Stimulated activated CD4-positive, alpha-beta T cell treated with anti-CD3 and anti-CD28 coated beads, Interleukin-15, amount 100 ng/mL, for 48 hours (primary cell): ENCODE data around the gene MEGF11.

Experiments
- DNase-seq, 2 donors: peaks; one replicate each; pipeline ENCODE4 v3.0.0-alpha.2; 2020; ENCODE audit warnings: low read depth in 2 of 2

Gene MEGF11

GRCh38 chr15:66253418-66254088 is at the start of gene MEGF11:
Gene MEGF11, minus strand, starts transcription at chr15:66253750. Its CDS starts 125,347 bp downstream, at chr15:66128403.
- DNase-seq, result no peak

- DNase-seq, result no peak
Observed at GRCh38 chr15:66302489-66303278, 49.1 kb upstream of the MEGF11 start.

- DNase-seq, result no peak
Observed at GRCh38 chr15:66298803-66299251, 45.3 kb upstream of the MEGF11 start.

- no peak for DNase-seq
Observed at GRCh38 chr15:66296186-66296585, 42.6 kb upstream of the MEGF11 start.

GRCh38 chr15:66294932-66295235 is 41.3 kb upstream of the MEGF11 start:
- no peak for DNase-seq

- no peak for DNase-seq
Observed at GRCh38 chr15:66294157-66294931, 40.8 kb upstream of the MEGF11 start.

- peak; percentile 34 to 49 for DNase-seq
Observed at GRCh38 chr15:66293419-66294156, 40.0 kb upstream of the MEGF11 start, which contains the start of gene DIS3L. Gene DIS3L, plus strand, starts transcription at chr15:66293568. Its CDS starts 29 bp downstream, at chr15:66293597.

GRCh38 chr15:66292571-66293418 is 39.2 kb upstream of the MEGF11 start:
- DNase-seq, result no peak

GRCh38 chr15:66291816-66292570 is 38.4 kb upstream of the MEGF11 start:
- DNase-seq, result no peak

- no peak for DNase-seq
Observed at GRCh38 chr15:66290518-66290917, 37.0 kb upstream of the MEGF11 start.

GRCh38 chr15:66290007-66290406 is 36.5 kb upstream of the MEGF11 start:
- DNase-seq, result no peak

- DNase-seq, result no peak
Observed at GRCh38 chr15:66288551-66289185, 35.1 kb upstream of the MEGF11 start.

GRCh38 chr15:66288093-66288492 is 34.5 kb upstream of the MEGF11 start:
- no peak for DNase-seq

GRCh38 chr15:66287461-66288057 is 34.0 kb upstream of the MEGF11 start:
- no peak for DNase-seq

- no peak for DNase-seq
Observed at GRCh38 chr15:66285533-66286280, 32.2 kb upstream of the MEGF11 start.

- no peak for DNase-seq
Observed at GRCh38 chr15:66284271-66284670, 30.7 kb upstream of the MEGF11 start.

GRCh38 chr15:66278671-66279070 is 25.1 kb upstream of the MEGF11 start:
- no peak for DNase-seq

GRCh38 chr15:66278056-66278455 is 24.5 kb upstream of the MEGF11 start:
- DNase-seq, result no peak
